GM20000 (cell line): ENCODE data around the gene TMEM131L.
A peak's percentile ranks its signal among the peaks of the same experiment; 100 is the strongest.

Experiments used
- DNase-seq: peaks from one replicate; pipeline ENCODE4 v3.0.0; 2012; ENCODE audit warnings: low spot score
- TF ChIP-seq, protein P1 (sequence below): IDR thresholded peaks from 2 replicates; pipeline ENCODE4 v1.5.1; 2012; ENCODE audit warnings: mild to moderate bottlenecking, control low read depth; ENCODE audit errors: extremely low read depth, missing control alignments

The TMEM131L gene

DNA sequence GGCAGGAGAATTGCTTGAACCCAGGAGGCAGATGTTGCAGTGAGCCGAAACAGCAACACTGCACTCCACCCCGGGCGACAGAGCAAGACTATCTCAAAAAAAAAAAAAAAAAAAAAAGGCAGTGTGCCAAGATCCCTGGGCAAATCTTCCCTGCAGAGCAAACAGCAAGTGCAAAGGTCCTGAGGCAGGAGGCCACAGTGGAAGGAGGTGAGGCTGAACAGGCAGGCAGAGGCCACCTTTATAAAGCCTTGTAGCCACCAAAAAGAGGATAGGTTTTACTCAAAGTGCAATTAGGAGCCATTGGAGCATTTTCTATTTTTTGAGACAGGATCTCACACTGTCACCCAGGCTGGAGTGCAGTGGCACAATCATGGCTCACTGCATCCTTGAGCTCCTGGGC is 172.8 kb downstream of the TMEM131L start:
- DNase-seq, result no peak
- TF ChIP-seq, protein P1, sequence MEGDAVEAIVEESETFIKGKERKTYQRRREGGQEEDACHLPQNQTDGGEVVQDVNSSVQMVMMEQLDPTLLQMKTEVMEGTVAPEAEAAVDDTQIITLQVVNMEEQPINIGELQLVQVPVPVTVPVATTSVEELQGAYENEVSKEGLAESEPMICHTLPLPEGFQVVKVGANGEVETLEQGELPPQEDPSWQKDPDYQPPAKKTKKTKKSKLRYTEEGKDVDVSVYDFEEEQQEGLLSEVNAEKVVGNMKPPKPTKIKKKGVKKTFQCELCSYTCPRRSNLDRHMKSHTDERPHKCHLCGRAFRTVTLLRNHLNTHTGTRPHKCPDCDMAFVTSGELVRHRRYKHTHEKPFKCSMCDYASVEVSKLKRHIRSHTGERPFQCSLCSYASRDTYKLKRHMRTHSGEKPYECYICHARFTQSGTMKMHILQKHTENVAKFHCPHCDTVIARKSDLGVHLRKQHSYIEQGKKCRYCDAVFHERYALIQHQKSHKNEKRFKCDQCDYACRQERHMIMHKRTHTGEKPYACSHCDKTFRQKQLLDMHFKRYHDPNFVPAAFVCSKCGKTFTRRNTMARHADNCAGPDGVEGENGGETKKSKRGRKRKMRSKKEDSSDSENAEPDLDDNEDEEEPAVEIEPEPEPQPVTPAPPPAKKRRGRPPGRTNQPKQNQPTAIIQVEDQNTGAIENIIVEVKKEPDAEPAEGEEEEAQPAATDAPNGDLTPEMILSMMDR, result no peak

DNA sequence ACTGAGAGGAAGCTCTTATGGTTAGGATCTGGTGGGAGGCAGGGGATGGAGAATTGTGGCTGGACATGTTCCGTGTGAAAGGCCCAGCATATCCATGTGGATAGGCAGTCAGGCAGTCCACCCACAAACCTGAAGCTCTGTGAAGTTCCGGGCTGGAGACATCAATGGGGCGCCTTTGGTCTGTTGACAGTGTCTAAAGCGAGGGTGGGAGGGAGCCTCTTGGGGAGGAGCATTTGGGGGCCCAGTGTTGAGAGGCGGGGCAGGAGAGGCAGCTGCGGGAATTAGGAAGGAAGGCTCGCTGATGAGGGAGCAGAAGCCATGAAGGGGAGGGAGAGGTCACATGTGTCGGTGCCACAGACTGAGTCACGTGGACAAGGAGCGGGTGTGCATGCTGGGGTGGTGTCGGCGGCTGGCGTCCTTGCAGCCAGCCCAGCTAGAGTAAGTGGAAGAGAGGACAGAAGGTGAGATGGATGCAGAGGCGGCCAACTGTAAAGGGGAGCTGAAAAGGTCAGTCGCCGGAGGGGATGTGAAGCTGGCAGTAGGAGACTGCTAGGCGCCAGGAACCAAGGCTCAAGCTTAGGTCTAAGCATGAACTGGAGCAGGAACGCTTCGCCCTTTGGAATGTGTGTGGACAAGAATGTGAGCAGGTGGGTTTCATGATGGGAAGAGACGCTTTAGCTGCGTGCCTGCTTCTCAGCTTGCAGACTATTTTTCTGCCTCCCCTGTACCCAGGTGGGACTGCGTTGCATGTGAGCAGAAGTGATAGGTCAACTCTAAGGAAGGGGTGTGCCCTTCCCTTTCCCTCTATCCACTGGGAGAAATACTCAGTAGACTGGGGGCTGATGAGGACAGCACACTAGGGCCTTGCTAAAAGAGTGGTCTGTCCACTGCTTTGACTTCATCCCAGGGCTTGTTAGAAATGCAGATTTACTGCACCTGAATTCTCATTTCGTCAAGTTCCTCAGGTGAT is 174.0 kb downstream of the TMEM131L start:
- no peak for DNase-seq
- TF ChIP-seq, protein P1, result no peak

DNA sequence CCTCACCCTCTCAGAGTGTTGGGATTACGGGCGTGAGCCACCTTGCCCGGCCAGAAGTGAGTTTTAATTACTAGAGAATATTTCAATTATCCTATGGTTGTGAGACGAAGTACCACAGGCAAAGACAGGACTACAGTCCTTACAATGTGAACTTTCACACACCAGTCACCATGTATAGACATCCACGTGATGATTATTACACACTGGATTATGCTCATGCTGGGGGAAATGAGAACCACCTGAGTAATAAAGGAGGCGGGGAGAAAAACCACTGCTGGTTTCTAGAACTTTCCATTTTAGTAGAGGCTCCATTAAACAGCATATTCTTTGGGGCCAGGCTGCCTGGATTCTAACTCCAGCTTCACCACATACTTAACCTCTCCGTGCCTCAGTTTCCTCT is 175.4 kb downstream of the TMEM131L start:
- TF ChIP-seq, protein P1, result no peak
- no peak for DNase-seq

DNA sequence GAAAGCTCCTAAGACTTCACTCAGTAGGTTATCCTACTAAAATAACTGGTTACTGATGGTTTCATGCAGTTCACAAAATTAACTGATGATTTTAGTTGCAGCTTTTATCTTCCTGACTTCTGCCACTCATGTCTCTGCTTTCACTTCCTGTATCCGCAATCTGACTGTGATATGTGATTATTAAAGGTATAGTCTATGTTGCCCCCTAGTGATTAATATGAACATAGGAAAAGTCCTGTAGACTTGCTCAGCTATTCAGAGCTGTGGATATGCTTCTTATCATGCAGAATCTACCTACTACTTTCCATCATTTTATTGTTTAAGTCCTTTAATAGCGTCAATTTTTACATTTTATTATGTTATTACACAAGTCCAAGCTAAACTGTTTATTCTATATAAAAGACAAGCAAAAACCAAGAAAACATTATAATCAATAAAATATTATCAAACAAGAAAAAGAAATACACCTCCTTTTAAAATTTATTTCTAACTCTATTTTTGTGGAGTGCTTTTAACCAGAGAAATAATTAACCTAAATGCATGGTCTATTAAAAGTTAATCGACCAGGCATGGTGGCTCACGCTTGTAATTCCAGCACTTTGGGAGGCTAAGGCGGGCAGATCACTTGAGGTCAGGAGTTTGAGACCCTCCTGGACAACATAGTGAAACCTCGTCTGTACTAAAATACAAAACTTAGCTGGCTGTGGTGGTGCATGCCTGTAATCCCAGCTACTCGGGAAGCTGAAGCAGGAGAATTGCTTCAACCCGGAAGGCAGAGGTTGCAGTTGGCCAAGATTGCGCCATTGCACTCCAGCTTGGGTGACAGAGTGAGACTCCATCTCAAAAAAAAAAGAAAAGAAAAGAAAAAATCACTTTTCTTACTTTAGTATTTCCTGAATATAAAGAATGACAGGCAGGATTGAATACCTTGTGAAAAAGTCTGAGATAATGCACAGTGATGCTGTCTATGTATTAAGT is 177.5 kb downstream of the TMEM131L start:
- peak; percentile 76 for DNase-seq
- TF ChIP-seq, protein P1, result no peak

DNA sequence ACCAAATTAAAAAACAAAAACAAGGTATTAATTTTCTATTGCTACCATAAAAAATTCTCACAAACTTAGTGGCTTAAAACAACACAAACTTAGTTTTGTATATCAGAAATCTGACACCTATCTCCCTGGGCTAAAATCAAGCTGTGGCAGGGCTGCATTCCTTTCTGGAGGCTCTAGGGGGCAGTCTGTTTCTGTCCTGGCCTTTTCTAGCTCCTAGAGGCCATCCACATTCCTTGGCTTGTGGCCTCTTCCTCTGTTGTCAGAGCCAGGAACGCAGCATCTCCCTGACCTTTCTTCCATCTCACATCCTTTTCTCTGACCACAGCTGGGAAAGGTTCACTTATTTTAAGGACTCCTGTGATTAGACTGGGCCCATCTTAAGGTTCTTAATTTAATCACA is 179.0 kb downstream of the TMEM131L start:
- TF ChIP-seq, protein P1, result no peak
- no peak for DNase-seq

DNA sequence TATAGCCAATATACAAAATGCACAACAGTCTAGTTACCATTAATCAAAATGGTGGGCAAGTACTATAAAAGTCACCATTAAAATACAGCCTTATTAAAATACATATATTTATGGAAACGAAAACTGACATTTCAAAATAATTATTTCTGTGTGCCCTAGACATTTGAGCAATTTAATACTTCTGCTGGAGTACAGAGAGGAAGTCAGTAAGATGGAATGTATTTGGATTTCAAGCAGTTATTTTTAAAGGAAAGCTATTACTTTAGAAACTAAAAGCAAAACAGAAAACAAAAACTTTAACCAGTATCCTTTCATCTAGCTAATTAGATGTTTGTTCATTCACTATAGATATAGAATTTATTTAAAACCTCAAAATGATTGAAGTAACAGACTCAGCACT is 180.1 kb downstream of the TMEM131L start:
- TF ChIP-seq, protein P1, result no peak
- DNase-seq, result no peak
